RPMI7951 (cell line): ENCODE data around the gene MGAT5. TPM values are rescaled to one million over a fixed set of nuclear protein-coding genes. Genes with fewer than 3 reads are reported as not detected.
"Not testable (repeated sequence)": the region's sequence is repeated elsewhere in the genome, so short reads cannot be mapped to it uniquely, and the experiment has no call there.

Source experiments
- DNase-seq: peaks from one replicate; pipeline ENCODE4 v3.0.0-alpha.2; 2012; ENCODE audit warnings: low read depth
- total RNA-seq: library from RNA; depleted of rRNA; stranded (reverse); fragments of >200 nt; shearing (Covaris generic); gene quantifications from 2 replicates; pipeline ENCODE4 v1.2.3, GENCODE V29; 2014

MGAT5 gene
- total RNA-seq, 1 experiment from 2014 or later: 23.9 TPM

DNA sequence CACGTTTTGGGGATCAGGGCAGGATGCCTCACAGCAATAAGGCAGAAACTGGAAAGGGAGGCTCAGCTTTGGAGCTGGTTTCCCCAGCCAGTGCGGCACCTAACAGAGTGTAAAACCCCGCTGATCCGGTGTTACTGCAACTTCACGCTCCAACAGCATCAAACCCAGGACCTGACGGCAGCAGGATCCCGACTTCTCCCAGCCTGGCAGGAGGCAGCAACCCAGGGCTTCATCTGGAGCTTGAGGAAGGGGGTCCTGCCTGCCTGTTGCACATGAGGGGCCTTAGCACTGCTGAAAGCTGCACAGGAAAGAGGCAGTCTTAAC is 209.8 kb downstream of the MGAT5 start:
- no peak for DNase-seq

DNA sequence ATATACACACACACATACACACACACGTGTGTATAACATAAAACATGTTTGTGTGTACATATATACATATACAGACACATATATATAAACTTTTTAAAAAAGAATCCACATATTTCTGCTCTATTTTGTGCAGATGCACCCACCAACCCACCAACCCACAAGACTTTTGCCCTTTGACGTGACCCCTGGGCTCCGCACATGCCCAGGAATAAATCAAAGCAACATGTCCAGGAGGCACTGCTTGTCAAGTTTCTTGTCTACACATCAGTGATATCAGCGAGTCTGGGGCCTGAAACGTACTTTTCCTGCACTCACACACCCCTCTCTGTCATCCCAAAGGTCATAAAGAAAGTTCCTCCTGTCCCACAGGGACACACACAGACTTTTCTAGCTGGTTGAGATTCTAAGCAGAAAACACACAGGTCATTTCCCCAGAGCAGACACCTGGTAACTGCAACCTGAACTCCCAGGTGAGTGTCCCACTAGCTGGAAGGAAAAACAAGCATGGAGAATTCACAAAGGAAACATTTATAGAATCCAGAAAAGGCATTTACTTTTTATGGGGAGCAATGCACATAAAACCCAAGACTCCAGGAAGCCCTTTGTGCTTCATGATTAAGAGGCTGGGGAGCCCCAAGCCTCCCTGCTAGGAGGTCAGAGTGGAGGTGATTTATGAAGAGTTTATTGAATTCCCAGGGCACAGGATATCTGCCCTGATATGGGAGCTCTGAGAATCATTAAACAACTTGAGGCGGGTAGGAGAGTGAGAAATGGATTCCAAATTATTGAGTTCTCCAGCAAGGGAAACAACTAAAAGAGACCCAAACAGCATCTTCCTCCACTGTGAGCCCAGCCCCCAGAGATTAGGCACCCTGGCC is 211.6 kb downstream of the MGAT5 start:
- DNase-seq: no peak

DNA sequence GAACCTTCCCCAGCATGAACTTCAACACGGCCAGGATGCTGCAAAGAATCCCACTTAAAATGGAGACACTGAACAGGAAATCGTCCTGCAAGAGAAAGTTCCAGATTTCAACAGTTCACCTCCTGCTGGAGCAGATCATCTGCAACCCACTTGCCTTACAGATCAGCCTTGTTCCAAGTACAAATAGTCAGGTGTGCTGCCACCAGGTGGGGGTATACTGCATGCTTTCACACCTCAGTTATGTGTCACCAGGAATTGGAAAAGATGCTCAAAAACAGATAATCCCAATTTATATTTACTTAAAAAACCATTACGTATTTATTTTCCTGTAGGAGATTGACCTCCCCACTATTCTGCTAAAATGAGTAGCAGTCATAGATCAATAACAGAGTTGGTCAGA is 212.3 kb downstream of the MGAT5 start:
- DNase-seq: peak; percentile 26

DNA sequence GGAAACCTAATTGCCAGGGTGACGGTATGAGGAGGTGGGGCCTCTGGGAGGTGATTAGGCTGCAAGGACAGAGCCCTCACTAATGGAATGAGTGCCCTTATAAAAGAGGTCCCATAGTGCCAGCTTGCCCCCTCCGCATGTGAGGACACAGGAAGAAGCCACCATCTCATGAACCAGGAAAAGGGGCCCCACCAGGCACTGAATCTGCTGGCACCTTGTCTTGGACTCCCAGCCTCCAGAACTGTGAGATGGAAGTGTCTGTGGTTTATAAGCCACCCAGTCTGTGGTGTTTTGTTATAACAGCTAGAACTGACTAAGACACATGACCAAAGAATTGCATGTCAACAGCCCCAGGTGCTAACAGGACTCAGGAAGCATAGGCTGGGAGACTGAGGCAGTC is 214.3 kb downstream of the MGAT5 start:
- no peak for DNase-seq

DNA sequence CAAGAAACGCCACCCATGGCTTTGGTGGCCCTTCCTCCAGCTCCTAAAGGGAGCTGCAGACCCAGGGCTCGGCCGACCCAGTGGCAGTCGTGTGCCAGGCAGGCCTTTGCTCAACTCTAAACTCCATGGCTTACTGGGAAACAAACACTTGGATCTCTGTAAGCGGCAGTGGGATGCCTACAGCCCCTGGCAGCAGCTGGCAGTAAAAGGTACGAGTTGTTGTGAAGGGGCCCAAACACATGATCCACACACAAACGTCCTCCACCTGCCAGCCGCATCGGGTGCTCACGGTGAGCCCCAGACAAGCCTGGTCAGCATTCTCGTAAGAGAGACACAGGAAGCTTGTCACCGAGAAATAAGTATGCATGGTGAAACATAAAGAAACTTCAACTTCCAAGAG is 214.9 kb downstream of the MGAT5 start:
- no peak for DNase-seq

DNA sequence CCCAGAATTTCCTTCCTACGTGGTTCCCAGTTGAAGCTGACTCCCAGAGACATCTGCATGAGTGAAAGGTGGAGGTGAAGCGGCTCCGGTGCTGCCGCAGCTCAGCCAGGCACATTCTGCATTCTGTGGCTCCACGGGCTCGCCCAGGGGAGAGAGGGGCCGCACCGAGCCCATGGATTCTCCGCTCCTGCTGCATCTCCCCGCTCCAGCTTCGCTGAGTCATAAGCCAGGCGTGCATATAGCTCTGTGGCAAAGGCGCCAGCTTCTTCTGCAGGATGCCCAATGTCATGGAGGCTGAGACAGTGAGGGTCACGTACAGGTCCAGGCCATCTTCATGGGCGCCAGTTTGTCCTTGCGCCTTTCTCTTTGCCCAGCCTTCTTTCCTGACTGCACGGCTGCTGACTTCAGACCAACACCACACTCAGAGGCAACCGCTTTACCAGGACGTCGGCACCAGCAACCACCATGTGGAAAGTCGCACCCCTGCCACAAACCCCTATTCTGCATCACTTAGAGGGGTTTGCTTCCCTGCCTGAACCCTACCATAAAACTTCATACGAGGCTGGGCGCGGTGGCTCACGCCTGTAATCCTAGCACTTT is 215.7 kb downstream of the MGAT5 start:
- DNase-seq: no peak

DNA sequence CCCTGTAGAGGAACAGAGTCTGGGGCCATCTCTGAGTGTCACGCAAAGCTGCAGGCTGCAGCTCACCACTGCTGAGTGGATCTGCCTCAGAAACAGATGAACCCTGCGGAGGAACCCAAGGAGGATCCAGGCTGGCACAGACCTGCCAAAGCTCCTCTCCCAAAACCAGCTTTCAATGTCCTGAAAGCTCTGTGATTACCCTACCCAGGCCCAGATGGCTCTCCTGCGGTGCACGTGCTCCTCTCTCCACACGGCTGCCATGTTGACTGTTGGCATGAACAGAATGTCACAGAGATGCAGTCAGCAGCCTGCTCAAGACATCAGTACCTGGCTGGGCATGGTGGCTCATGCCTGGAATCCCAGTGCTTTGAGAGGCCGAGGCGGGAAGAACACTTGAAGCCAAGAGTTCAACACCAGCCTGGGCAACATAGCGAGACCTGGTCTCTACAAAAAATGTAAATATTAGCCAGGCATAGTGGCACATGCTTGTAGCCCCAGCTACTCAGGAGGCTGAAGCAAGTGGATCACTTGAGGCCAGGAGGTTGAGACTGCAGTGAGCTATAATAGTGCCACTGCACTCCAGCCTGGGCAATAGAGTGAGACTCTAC is 216.8 kb downstream of the MGAT5 start:
- DNase-seq: no peak

DNA sequence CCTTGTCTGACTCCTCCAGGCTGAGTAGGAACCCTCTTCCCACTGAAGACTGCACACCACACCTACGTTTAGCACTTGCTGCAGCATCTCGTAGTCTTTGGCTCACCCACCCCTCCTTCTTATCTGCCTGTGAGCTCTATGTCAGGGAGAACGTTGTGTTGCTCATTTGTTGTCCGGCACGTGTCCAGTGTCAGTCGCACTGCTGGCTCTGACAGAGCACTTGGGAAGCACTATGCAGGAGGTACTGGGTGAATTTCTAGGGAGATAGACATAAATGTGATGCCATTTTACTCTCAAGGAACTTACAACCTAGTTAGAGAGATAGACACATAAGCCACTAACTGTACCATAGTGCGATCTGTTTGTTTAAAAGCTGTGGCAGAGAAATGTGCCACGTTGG is 223.1 kb downstream of the MGAT5 start:
- not testable (repeated sequence) for DNase-seq

DNA sequence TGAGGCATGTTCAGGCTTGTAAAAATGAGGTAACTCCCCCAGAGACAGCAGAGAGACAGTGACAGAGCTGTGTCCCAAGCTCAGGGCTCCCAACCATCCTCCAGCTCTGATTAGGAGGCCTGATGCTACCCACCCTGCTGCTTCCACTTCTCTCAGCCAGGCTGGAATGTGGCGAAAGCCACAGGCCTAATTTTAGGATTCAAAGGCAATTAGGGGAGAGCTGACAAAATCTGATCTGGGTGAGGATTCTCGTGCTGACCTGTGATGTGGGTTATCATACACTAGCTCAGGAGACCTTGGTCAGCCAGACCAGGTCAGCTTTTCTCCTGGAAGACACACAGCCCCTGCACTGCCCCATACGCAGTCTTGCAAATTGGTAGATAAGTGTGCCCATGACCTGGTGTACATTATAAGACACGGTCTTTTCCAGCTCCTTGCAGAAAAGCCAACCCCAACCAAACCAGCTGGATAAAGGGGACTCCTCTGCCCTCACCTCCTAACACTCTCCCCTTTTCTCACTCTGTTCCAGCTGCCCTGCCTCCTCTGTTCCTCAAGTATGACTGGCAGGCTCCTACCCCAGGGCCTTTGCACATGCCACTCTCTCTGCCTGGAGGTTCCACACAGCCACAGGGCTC is 225.9 kb downstream of the MGAT5 start:
- no peak for DNase-seq

DNA sequence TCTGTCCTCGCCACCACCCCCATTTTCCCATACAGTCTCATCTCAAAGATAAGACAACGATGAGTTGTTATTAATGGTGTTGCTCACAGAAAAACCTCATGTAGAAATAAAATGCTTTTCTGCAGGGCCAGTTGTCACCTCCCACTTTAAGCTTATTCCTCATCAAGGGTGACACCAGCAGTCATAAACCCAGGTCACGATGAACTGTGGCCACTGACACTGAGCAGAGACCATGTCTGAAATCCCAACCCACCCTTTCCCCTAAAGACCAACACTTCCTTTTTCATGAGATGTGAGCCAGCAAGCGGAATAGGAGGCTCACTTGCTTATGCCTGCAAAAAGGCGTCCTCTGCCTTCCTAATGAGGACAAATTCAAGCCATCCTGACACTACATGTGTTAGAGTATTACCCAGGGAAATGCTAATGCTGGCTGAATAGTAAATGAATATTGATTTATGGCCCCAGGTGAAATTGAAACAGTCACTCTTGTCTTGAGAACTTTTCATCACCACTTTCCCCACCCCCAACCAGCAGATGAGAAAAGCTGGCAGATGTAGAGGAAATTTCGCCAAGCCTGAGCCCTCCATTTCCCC is 228.4 kb downstream of the MGAT5 start:
- no peak for DNase-seq

DNA sequence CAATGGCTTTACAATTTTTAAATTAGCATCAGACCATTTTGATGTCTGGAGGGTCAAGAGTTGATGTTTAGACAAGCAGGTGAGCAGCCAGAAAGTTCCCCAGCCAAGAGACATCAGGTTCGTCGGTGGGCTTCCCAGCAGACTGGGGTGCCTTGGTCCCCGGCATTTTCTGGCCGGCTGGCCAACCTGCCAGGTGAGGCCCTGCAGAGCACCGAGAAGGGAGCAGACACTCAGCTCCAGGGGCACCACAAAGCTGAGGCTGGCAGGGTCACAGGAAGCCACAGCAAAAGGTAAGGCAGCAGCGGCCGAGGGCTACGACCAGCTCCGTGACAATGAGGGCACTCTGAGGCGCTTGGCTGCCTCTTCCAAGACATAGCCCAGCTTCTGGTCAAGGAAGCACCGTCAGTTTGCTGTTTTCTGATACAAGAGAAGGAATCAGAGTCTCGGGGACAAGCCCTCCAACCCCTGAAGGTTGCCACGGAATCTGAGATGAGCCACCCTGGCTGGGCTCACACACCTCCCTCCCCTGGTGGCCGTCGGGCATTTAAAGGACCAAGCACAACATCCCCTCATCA is 229.0 kb downstream of the MGAT5 start:
- DNase-seq: no peak

DNA sequence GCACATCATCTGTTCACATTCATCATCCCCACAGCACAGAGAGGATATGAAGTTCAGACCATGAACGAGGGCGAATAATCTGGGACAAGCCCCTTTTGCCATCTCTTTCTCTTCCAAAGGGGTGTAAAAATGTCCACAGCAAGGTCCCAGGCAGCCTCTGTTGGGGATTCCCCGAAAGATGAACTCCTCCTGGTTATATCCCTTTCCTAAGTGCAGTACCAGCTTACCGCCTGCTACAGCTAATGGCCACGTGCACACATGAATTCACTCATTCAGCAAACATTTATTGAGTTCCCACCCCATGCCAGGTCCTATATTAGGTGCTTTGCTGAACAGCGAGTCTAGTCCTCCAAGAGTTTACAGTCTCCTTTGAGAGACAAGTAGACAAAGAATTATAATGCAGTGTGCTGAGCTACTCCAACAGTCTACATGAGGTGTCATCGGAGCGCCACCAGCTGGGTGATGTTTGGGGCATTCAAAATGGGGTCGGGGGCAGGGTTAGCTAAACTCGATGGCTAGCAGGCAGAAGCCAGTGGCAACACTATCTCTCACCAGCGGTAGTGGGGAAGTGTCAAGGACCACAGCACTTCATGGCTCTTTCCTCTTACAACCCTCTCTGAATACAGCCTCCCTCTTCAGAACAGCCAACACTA is 236.0 kb downstream of the MGAT5 start:
- DNase-seq: no peak

DNA sequence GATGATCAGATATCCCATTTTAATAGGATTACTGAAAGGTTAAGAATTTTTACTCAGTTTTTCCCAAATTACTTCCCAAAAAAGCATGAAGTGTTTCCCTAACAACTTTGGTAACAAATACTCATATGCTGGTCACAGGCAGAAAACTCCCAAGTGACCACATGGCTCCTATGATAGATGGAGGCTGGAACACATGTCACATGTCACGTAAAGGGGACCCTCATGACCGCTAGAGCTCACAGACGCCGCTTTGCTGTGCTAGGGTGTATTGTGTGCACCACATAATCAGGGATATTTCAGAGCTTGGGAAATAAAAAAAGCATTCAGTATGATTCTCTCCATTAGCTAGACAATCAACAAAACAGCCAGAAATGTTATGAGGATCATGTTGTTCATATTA is 236.7 kb downstream of the MGAT5 start:
- no peak for DNase-seq

DNA sequence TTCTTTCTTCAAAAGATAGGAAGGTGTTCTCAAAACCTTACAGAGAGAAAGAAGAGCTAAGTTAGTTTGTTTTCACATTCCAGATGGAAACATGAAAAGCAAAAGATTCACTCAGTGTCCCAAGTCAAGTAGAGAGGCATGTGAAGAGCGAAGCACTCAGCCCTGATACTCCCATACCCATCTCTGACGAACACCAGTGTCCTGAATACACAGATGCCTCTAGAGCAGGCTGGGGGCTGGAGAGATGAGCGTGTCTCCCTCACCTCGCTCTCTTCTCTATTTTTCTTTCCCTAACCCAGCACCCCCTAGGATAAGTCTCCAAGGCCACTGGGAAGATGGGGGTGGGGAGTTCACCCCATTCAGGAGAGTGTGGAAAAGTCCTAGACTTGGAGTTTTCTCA is 237.2 kb downstream of the MGAT5 start:
- DNase-seq: no peak

DNA sequence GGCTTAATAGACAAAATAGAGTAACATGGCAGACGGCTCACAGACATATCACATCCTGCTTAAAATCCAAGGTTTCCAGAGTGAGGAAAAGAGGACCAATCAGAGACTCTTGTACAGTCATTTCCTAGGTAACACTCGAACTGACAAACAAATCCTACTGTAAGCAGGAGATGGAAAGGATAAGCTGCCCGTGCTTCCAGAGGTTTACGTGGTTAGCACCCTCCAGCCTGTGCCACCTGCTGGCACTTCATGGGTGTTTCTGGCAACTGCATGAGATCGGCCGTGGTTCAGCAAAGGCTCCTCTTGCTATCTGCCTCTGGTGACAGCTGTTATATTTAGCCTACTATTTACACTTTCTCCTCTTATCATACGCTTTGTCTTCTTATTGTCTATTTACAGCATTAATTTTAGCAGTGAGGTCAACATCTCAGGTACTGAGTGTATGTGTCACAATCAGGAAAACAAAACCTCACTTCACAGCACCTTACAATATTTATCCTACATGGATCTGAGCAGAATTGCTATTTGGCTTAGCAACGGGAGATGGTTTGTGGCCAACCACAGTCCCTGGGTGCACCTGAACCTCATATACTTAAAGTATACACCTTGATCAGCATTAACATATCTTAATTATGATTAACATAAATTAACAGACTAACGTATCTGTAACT is 238.0 kb downstream of the MGAT5 start:
- DNase-seq: peak; percentile 39

DNA sequence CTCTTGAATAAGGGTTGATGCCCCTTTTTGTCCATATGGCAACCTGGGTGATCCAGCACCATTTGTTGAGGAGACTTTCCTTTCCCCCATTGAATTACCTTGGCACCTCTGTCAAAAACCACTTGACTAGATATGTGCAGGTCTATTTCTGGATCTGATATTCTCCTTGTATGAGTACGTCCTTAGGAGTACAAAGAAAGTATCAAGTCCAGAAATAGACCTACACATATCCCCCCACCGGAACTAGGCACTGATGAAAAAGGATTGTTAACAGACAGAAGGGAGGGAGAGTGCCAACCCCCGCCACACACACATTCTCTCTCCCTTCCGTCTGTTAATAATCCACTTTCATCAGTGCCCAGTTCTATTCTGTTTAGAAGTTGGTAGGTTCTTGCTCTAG is 239.9 kb downstream of the MGAT5 start:
- DNase-seq: no peak

DNA sequence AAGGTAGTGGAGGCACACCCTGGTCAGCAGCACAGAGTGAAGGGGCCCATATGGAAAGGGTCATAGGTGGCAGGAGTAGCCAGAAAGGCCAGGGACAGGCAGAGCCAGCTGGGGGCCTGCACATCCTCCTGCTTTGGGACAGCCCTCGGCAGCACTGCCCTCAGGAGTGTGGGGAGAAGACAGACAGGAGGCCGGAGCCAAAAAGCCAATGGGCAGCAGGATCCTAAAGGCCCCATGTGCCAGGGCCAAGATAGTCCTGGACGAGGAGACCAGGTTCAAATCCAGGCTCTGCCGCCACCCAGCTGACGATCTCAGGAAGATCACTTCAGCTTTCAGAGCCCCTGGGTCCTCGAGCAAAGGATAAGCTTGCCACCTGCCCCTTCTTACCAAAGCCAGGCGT is 244.8 kb downstream of the MGAT5 start:
- no peak for DNase-seq

DNA sequence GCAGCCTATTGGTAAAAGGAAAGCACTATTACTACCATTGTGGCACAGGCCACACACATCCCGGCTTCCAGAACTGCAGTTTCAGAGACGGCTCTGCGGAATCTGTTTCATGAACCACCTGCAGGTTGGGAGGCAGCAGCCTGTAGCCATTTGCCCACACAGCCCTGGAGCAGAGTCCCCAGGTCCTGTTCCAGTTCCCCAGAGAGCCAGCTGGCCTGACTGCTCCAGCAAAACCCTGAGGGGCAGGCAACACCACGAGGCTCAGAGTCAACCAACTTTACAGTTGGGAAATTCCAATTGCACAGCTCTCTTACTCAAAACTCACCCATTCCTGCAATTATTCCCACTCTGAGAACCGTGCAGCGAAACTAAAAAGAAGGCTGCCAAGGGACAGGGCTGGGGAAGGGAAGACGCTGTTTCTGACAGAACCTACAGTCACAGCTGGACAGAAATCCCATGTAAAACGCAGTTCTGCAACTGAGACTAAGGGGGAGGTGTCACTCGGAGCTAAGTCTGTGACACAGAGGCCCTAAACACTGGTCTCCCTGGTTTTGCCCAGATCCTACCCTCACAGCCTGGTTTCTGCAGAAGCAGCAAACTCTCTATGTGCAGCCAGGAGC is 245.5 kb downstream of the MGAT5 start:
- DNase-seq: no peak

DNA sequence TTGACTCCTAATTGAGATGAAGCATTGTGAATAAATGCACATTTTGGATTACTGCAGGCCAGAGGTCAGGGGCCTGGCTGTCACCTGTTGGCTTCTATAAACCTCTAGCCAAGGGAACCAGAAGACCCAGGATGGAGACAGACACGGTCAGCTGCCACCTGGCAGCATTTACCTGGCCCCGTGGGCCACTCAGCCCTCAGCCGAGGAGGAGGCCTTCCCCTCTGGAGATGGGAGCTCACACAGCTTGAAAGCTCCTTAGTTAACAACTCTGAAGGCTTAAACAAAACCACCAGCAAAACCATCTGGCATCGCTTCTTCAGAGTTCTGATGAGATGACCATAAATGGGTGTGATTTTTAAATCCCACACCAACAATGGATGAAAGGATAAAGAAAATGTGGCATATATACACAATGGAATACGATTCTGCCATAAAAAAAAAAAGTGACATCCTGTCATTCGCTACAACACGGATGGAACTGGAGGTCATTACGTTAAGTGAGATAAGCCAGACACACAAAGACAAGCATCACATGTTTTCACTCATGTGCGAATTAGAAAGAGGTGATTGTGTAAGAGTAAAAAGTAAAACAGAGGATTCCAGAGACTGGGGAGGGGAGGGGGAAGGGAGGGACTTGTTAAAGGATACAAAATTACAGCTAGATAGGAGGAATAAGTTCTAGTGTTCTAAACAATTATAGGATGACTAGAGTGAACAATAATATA is 246.5 kb downstream of the MGAT5 start:
- no peak for DNase-seq
